Stimulated activated CD4-positive, alpha-beta T cell treated with anti-CD3 and anti-CD28 coated beads, Interleukin-15, amount 100 ng/mL, for 1 hour (primary cell): Measurements from ENCODE around the gene NHLRC1.

Source experiments
- DNase-seq, 2 donors: peaks; one replicate each; pipeline ENCODE4 v3.0.0-alpha.2; 2020; ENCODE audit warnings: low read depth in 1 of 2, low spot score in 1 of 2

NHLRC1 gene

GRCh38 chr6:18139935-18140621, 17.6 kb upstream of the NHLRC1 start:
- no peak for DNase-seq

GRCh38 chr6:18138906-18139305, 16.4 kb upstream of the NHLRC1 start:
- DNase-seq: no peak

GRCh38 chr6:18136260-18136659, 13.8 kb upstream of the NHLRC1 start:
- no peak for DNase-seq

GRCh38 chr6:18135171-18135570, 12.7 kb upstream of the NHLRC1 start:
- DNase-seq: no peak

- no peak for DNase-seq
Observed at GRCh38 chr6:18132346-18132745, 9.9 kb upstream of the NHLRC1 start.

- DNase-seq: no peak
Observed at GRCh38 chr6:18126121-18126520, 3.6 kb upstream of the NHLRC1 start.

GRCh38 chr6:18121580-18122127, 823 bp downstream of the NHLRC1 start:
- DNase-seq: no peak

GRCh38 chr6:18119236-18119635, 3.2 kb downstream of the NHLRC1 start:
- DNase-seq: no peak

- DNase-seq: no peak
Observed at GRCh38 chr6:18118330-18118729, 4.1 kb downstream of the NHLRC1 start.

GRCh38 chr6:18117136-18117535, 5.3 kb downstream of the NHLRC1 start:
- DNase-seq: no peak

GRCh38 chr6:18115356-18115755, 7.1 kb downstream of the NHLRC1 start:
- DNase-seq: no peak

- no peak for DNase-seq
Observed at GRCh38 chr6:18110162-18110561, 12.3 kb downstream of the NHLRC1 start.

GRCh38 chr6:18107061-18107460, 15.4 kb downstream of the NHLRC1 start:
- DNase-seq: no peak

GRCh38 chr6:18102783-18103509, 19.5 kb downstream of the NHLRC1 start:
- no peak for DNase-seq

- DNase-seq: no peak
Observed at GRCh38 chr6:18101873-18102272, 20.6 kb downstream of the NHLRC1 start.

GRCh38 chr6:18101271-18101670, 21.2 kb downstream of the NHLRC1 start:
- DNase-seq: no peak

GRCh38 chr6:18100296-18100695, 22.2 kb downstream of the NHLRC1 start:
- DNase-seq: no peak

GRCh38 chr6:18099511-18099910, 23.0 kb downstream of the NHLRC1 start:
- no peak for DNase-seq

GRCh38 chr6:18096423-18096822, 26.1 kb downstream of the NHLRC1 start:
- DNase-seq: no peak

GRCh38 chr6:18091382-18091781, 31.1 kb downstream of the NHLRC1 start:
- DNase-seq: no peak

GRCh38 chr6:18090349-18090786, 32.1 kb downstream of the NHLRC1 start:
- DNase-seq: no peak
